ENCODE results near the gene RAB3IL1.

DNA sequence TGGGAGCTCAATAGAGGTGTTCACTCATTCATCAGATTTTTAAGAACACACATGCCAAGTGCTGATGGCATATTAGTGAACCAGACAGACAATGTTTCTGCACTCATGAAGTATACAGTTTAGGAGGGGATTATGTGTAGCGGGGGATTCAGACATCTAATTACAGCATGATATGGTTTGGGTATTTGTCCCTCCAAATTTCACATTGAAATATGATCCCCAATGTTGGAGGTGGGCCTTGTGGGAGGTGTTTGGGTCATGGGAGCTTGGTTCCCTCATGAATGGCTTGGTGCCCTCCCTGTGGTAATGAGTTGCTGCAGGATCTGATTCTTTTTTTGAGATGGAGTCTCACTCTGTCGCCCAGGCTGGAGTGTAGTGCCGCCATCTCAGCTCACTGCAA, 8.9 kb upstream of the RAB3IL1 start:
- TF ChIP-seq, protein P1, sequence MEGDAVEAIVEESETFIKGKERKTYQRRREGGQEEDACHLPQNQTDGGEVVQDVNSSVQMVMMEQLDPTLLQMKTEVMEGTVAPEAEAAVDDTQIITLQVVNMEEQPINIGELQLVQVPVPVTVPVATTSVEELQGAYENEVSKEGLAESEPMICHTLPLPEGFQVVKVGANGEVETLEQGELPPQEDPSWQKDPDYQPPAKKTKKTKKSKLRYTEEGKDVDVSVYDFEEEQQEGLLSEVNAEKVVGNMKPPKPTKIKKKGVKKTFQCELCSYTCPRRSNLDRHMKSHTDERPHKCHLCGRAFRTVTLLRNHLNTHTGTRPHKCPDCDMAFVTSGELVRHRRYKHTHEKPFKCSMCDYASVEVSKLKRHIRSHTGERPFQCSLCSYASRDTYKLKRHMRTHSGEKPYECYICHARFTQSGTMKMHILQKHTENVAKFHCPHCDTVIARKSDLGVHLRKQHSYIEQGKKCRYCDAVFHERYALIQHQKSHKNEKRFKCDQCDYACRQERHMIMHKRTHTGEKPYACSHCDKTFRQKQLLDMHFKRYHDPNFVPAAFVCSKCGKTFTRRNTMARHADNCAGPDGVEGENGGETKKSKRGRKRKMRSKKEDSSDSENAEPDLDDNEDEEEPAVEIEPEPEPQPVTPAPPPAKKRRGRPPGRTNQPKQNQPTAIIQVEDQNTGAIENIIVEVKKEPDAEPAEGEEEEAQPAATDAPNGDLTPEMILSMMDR (IDR thresholded peaks at IDR 0.05; ENCODE audit: borderline replicate concordance, extremely low read depth, low read length, poor library complexity, severe bottlenecking), result no peak
- TF ChIP-seq EZH2 (IDR thresholded peaks at IDR 0.05; ENCODE audit: borderline replicate concordance, low read depth, low read length, severe bottlenecking), result no peak
